ENCODE measurements around the gene GFI1.

Gene GFI1

GRCh38 chr1:92488416-92488815, 1.7 kb upstream of the GFI1 start:
- in situ Hi-C loops (cut with HindIII; ENCODE audit: low sequenced_read_pairs), result no loop called here
- no peak for DNase-seq (ENCODE audit: low read depth, low spot score)
- H3K4me3 ChIP-seq (ENCODE audit: low read depth, low read length), result no peak overlapping the region
- no peak for TF ChIP-seq CTCF (IDR thresholded peaks at IDR 0.05; ENCODE audit: low read depth, low read length)

- DNase-seq (ENCODE audit: low read depth, low spot score), result no peak
- no peak for TF ChIP-seq CTCF (IDR thresholded peaks at IDR 0.05; ENCODE audit: low read depth, low read length)
- in situ Hi-C loops (cut with HindIII; ENCODE audit: low sequenced_read_pairs), result no loop called here
- no peak overlapping the region for H3K4me3 ChIP-seq (ENCODE audit: low read depth, low read length)
Observed at GRCh38 chr1:92487078-92487605, 417 bp upstream of the GFI1 start.

GRCh38 chr1:92485381-92486250, 1.1 kb downstream of the GFI1 start:
- in situ Hi-C loops (cut with HindIII; ENCODE audit: low sequenced_read_pairs), result no loop called here
- TF ChIP-seq CTCF (IDR thresholded peaks at IDR 0.05; ENCODE audit: low read depth, low read length), result peak; percentile 46
- DNase-seq (ENCODE audit: low read depth, low spot score), result peak; percentile 35
- peak overlapping the region; percentile 40 for H3K4me3 ChIP-seq (ENCODE audit: low read depth, low read length)

GRCh38 chr1:92484472-92485380, 2.0 kb downstream of the GFI1 start:
- H3K4me3 ChIP-seq (ENCODE audit: low read depth, low read length), result peak overlapping the region; percentile 40
- no peak for DNase-seq (ENCODE audit: low read depth, low spot score)
- in situ Hi-C loops (cut with HindIII; ENCODE audit: low sequenced_read_pairs), result no loop called here
- TF ChIP-seq CTCF (IDR thresholded peaks at IDR 0.05; ENCODE audit: low read depth, low read length), result peak; percentile 4

GRCh38 chr1:92483610-92484471, 2.9 kb downstream of the GFI1 start:
- TF ChIP-seq CTCF (IDR thresholded peaks at IDR 0.05; ENCODE audit: low read depth, low read length), result no peak
- in situ Hi-C loops (cut with HindIII; ENCODE audit: low sequenced_read_pairs), result no loop called here
- no peak for DNase-seq (ENCODE audit: low read depth, low spot score)
- H3K4me3 ChIP-seq (ENCODE audit: low read depth, low read length), result no peak overlapping the region
